RWPE2 (cell line): ENCODE measurements around the gene STK16.

Experiments
- ATAC-seq: fragments of 200-7000 bp; cut with Tn5 transposase; 3 replicates; pipeline ENCODE4 v1.9.1; 2021; ENCODE audit warnings: low read depth
- DNase-seq: peaks from one replicate; pipeline ENCODE4 v3.0.0-alpha.2; 2020; ENCODE audit warnings: low spot score
- H3K27ac ChIP-seq: fragments of 450-650 bp; 2 replicates; pipeline ENCODE4 v1.5.1; 2017; ENCODE audit warnings: mild to moderate bottlenecking; ENCODE audit not compliant: poor library complexity, severe bottlenecking
- H3K27me3 ChIP-seq: fragments of 250-450 bp; sonication (Bioruptor Pico); 2 replicates; pipeline ENCODE4 v1.5.1; 2021; ENCODE audit warnings: mild to moderate bottlenecking, moderate library complexity; ENCODE audit not compliant: insufficient read depth, poor library complexity, severe bottlenecking
- H3K36me3 ChIP-seq: fragments of 250-450 bp; sonication (Bioruptor Pico); 2 replicates; pipeline ENCODE4 v1.5.1; 2020; ENCODE audit warnings: low read depth, mild to moderate bottlenecking, moderate library complexity
- H3K4me1 ChIP-seq: fragments of 250-450 bp; sonication (Bioruptor Pico); 2 replicates; pipeline ENCODE4 v1.5.1; 2021; ENCODE audit warnings: mild to moderate bottlenecking, moderate library complexity; ENCODE audit not compliant: insufficient read depth, poor library complexity, severe bottlenecking
- H3K4me3 ChIP-seq: fragments of 250-450 bp; sonication (Bioruptor Pico); 2 replicates; pipeline ENCODE4 v1.5.1; 2021; ENCODE audit warnings: mild to moderate bottlenecking, moderate library complexity; ENCODE audit not compliant: severe bottlenecking
- H3K9me3 ChIP-seq: fragments of 250-450 bp; sonication (Bioruptor Pico); 2 replicates; pipeline ENCODE4 v1.5.1; 2021; ENCODE audit warnings: mild to moderate bottlenecking, moderate library complexity; ENCODE audit not compliant: severe bottlenecking
- CTCF ChIP-seq: fragments of 450-650 bp; IDR thresholded peaks from one replicate; pipeline ENCODE4 v1.5.1; 2017; ENCODE audit warnings: mild to moderate bottlenecking, moderate library complexity; ENCODE audit not compliant: poor library complexity, severe bottlenecking

STK16 gene

GRCh38 chr2:219225350-219225749 lies 19.9 kb upstream of the STK16 start:
- TF ChIP-seq CTCF = no peak
- Histone ChIP-seq H3K27ac (no peak overlapping the region), H3K36me3 (peaks cover 55% of the 10 kb centered on the region), H3K4me3 (no peak overlapping the region), H3K27me3 (no peaks in the 10 kb centered on the region), H3K4me1 (peaks cover 4% of the 10 kb centered on the region), H3K9me3 (no peaks in the 10 kb centered on the region)
- DNase-seq (no peak), ATAC-seq (no peak)

- no peak for DNase-seq
- H3K27ac ChIP-seq = peak overlapping the region; percentile 82
- H3K9me3 ChIP-seq = no peaks in the 10 kb centered on the region
- TF ChIP-seq CTCF = no peak
- no peak for ATAC-seq
- peak overlapping the region; percentile 68 for H3K4me3 ChIP-seq
- no peaks in the 10 kb centered on the region for H3K27me3 ChIP-seq
- H3K36me3 ChIP-seq = peaks cover 72% of the 10 kb centered on the region
- peaks cover 7% of the 10 kb centered on the region for H3K4me1 ChIP-seq
These were observed 17.0 kb upstream of the STK16 start for GRCh38 chr2:219228041-219228910.

GRCh38 chr2:219228911-219229304 lies 16.4 kb upstream of the STK16 start:
- Histone ChIP-seq H3K27me3 (no peaks in the 10 kb centered on the region), H3K9me3 (no peaks in the 10 kb centered on the region), H3K36me3 (peaks cover 72% of the 10 kb centered on the region), H3K4me3 (peak overlapping the region; percentile 68), H3K27ac (peak overlapping the region; percentile 82), H3K4me1 (peaks cover 7% of the 10 kb centered on the region)
- ATAC-seq = peak; percentile 4; the same call in 2 of the 3 replicates
- no peak for DNase-seq
- TF ChIP-seq CTCF = no peak

DNA sequence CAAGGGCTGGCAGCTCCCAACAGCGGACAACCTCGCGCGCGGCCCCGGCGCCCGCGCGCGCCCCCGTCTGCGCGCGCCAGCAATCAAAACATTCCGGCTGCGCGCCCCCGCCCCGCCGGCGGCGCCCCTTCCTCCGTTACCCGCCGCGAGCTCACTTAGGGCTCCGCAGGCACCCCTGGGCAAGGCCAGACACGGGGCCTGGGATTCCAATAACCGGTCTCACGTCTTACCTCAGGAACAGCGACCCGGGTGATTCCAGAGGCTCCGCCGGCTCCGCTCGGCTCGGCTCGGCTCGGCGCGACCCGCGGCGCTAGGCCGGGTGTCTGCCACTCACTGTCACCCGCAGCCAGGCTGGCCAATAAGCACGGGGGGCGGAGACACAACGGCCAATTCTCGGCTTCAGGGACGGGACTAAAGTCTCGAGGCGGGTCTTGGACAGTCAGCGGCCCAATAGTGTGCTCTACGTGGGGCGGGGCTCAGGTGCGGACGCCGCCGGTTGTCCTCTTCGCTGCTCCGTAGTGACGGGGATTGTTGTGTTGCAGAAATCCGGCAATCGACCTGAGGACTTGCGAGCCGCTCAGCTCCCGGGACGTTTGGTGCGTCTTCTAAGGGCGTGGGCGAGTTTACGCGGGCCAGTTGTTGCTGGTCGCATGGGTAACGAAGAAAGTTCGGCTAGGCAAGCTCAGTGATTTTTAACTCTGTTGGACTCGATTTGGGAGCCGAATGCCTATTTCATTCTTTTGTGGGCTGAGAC lies 15.8 kb upstream of the STK16 start, which contains the start of the genes ANKZF1 and ATG9A:
Gene ANKZF1 (plus strand): TSS at position 502 of the 754 bp plus-strand sequence. CDS start 452 bp downstream, outside the sequence.
Gene ATG9A (minus strand): TSS at position 332 of the 754 bp plus-strand sequence. CDS start 1,612 bp downstream, outside the sequence.
- H3K4me3 ChIP-seq = peak within 1 kb of the TSS; percentile 68

More for the DNA sequence above, 15.8 kb upstream of the STK16 start, which contains the start of the genes ANKZF1 and ATG9A:
- Histone ChIP-seq H3K36me3 (peaks cover 72% of the 10 kb centered on the region), H3K27ac (peak within 1 kb of the TSS; percentile 82), H3K27me3 (no peaks in the 10 kb centered on the region), H3K9me3 (no peaks in the 10 kb centered on the region), H3K4me1 (peaks cover 7% of the 10 kb centered on the region)
- DNase-seq = peak; percentile 99
- peak; percentile 97 for ATAC-seq
- TF ChIP-seq CTCF = no peak
